HG03045 (cell line): ENCODE measurements around the gene HRNR.

ENCODE experiments used
- ATAC-seq: cut with Tn5 transposase; IDR thresholded peaks from one replicate; pipeline ENCODE4 v1.9.1; 2021; ENCODE audit warnings: mild to moderate bottlenecking, moderate library complexity; ENCODE audit not compliant: unreplicated experiment

HRNR gene

DNA sequence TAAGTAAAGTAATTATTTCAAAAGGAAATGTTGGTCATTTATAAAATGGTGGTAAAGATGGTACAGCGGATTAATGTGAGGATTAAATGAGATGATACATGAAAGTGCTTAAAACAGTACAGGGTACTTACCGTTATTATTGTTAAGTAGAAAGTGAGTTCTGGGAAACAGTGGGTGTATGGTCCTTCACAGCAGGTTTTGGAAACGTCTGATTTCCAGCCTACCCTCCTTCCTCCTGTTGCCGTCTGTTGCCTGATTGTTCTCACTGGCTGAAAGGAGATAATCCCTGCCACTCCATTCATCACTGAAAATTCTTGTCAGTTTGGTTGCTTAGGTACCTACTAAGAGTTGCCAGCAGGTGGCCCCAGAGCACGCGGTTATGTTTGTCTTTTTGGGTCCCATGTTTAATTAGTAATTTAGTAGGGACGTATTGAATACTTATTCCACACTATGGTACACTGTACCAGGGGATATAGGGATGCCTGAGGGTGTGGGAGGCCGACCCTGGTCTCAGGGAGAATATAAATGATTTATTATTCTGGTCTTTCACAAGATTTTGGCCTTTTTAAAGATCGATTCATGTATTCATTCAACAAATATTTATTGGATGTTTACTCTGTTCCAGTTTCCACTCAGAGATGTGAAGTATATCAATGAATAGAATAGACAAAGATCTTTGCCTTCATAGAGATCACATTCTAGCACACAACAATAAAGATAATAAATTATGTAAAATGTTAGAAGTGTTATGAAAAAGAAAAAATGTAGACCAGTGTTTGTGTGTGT lies 34.1 kb downstream of the HRNR start:
- ATAC-seq, result no peak

DNA sequence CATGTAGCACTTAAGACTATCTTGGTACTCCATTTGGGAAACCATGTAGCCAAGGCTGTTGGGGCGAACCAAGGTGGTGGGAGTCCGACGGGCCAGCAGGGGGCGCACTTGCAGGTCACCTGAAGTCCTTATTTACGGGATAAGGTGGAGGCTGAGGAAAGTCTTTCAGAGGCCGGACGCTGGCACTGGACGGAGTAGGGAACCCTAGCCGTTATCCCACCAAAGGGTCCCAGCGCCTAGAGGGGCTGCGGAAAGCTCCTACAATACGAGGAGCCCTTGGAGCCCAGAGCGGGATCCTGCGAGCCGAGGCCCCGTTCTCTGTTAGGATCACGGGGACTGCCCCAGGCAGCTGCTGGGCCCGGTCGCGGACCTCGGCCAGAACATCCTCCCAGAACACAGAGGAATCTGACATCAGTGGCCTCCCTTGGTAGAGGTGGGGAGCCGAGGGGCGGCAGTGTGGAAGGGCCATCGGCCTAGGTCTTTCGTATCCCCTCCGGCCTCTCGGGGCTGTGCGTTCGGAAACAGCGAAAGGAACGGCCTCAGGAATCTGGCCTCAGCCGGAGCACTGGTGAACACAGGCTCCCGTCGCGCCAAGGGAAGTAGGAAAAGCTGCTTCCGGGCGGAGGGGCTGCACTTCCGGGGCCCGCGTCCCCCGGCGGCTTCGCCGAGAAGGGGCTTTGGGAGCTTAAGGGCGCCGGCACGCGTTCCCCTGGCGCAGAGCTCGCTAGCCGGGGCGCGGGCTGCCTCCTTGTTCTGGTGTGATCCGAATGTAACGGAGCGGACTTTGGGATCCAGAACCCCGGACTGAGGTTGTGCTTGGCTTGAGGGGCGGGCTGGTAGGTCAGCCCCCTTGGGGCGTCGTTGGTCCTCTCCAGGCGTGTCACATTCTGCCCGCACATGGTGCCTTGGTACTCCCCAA lies 35.1 kb downstream of the HRNR start:
- peak; percentile 54 for ATAC-seq

- ATAC-seq, result no peak
Observed at GRCh38 chr1:152186556-152187285, 37.3 kb downstream of the HRNR start.

DNA sequence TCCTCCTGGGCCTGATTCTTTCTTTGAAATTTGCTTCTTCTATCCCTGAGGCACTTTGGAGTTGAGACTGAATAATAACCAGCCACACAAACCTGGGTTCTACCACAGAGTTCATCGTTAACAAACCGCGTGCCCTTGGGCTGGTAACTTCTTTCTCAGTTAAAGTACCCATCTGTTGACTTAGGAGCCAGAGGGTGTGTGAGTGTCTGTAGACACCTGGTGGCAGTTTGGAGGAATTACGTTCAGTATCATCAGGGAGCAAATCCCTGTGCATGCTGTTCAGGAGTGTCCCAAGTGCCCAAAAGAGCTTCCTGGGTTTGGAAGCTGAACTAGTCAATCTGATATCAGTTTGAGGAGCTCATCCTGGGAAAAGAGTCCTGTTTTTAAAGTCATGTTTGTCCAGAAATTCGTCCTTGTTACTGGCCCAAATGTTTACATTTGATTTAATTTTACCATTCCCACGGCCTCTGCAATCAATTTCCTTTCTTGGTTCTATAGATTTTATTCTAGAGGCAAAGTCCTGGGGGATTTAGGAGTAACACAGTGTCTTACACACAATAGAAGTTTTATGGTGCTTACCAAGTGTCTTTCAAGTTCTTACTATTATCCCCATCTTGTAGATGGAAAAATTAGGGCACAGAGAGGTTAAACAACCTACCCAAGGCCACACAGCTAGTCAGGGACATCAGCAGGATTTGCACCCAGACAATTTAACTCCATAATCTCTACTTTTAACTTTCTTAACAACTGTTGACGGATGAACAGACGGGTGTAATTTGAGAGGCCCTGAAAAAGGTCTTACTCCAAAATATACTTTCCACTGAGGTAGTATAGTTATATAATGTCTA lies 38.2 kb downstream of the HRNR start:
- ATAC-seq, result no peak

GRCh38 chr1:152182944-152183361 lies 41.0 kb downstream of the HRNR start:
- no peak for ATAC-seq

- no peak for ATAC-seq
Observed at GRCh38 chr1:152182431-152182830, 41.6 kb downstream of the HRNR start.

GRCh38 chr1:152179566-152179965 lies 44.4 kb downstream of the HRNR start:
- ATAC-seq, result no peak

GRCh38 chr1:152170287-152170905 lies 53.6 kb downstream of the HRNR start:
- no peak for ATAC-seq

DNA sequence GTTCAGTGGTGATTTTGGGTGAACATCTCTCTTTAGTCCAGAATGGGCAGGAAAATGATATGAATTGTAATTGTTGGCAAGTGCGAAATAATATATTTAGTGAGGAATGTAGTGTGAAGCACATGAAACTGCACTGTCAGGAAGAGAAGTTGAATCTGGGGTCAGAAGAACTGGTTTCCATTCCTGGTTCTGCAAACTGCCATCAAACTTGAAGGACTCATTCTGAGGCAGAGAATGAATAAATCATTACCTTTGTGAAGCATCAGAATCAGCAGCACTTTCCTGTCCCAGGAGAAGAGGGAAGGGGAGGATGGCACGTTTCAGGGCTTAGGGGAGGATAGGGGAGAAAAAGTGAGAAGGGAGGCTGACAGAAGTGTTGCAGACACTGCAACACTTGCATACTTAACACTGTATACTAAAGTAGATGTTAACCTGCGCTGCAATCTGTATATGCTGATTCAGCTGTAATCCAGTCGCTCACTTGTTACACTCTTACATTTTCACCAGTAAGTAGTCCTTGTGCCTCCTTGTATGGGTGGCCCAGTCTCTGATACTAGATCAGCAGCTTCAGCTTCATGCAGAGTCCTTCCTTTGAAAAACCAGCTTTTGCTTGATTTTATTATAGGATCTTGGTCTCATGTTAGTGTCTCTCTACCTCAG lies 54.5 kb downstream of the HRNR start:
- ATAC-seq, result no peak

DNA sequence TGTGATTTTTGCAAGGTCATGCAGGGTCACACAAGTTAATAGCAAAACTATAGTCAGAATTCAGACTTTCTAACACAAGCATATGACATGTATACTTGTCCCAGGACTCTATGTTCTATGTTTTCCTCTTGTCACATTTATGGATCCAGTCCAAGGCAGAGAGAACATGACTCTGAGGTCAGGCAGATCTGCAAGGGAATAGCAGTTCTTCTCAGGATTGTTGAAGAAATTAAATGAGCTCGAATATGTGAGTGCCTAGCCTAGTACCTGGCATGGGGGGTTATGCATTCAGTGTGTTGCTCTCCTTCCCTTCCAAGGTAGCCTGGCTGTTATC lies 55.5 kb downstream of the HRNR start:
- no peak for ATAC-seq

DNA sequence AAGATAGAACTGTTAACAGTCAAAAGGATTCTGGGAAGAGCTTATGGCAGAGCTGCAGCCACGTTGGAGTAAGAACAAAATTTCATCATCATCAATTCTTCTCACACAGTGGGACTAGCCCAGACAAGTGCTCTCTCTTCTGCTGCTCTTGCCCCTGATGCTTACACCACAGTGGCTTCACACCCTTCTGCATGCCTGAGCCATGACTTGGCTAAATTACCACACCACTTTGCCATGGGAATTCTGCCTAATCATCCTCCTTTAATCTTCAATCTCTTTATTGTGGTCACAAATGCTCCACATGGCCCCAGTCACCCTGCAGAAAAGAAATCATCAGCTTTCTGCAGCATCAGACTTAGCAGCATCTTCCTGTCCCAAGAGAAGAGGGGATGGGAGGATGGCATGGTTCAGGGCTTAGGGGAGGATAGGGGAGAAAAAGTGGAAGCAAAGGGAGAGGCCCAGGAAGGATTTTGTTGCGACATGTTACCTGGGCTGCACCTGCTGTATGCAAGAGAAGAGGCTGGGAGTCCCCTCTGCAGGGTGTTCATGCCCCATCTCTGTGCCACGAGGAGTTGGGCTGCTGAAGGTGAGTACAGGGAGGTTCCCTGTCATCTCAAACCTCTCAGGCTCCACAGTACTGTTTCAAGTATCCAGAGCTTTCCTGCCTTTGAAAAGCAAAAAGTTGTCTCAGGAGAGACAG lies 56.0 kb downstream of the HRNR start:
- ATAC-seq, result no peak

DNA sequence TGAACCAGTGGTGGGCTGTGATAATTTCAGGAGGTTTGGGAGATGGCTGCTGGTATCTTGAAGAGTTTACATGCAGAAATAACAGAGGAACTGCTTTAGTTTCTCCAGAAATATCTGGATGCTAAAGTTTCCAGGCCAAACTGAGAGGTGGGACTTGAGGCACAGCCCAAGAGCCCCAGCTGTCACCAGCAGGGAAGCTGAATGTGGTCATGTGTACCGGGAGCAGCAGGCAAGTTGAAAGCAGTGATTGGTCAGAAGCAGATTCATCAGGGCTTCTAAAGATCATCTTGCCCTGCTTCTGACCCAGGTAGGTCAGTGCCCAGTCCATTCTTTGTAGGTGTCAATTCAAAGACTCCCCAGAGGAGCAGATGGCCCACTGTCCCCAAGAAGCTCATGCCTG lies 57.0 kb downstream of the HRNR start:
- ATAC-seq, result no peak

DNA sequence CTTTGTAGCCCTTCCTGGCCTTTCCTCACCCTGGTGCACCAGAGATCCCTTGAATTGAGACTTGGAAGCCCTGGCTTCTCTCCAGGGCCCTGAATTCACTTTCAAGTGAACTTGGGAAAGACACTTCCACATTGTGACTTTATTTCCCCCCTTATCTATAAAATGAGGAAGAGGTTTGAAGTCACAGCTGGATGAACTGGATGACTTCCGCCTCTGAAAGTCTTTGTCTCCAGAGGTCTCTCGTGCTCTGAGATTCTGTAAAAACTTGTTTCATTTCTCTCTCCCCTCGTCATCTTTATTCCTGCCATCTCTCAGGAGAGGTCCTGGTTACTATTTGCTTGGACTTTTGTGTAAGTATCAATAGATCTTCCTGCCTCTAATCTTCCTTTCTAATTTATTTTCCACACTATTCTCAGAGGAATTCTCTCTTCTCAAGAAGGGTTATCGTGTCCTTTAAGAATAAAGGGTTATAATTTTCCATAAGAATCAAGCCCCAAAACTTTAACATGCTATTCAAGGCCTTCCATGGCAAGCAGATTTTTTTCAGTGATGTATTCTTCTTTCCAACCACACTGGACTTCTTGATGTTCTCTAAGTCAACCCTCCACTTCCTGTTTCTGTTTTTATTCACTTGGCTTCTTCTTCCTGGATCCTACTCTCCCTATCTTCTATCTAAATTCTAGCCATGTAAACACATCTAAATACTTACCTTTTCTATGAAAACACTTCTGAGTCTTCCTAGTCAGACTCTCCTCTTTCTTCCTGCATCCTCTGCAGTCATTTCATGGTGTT lies 58.5 kb downstream of the HRNR start:
- no peak for ATAC-seq

DNA sequence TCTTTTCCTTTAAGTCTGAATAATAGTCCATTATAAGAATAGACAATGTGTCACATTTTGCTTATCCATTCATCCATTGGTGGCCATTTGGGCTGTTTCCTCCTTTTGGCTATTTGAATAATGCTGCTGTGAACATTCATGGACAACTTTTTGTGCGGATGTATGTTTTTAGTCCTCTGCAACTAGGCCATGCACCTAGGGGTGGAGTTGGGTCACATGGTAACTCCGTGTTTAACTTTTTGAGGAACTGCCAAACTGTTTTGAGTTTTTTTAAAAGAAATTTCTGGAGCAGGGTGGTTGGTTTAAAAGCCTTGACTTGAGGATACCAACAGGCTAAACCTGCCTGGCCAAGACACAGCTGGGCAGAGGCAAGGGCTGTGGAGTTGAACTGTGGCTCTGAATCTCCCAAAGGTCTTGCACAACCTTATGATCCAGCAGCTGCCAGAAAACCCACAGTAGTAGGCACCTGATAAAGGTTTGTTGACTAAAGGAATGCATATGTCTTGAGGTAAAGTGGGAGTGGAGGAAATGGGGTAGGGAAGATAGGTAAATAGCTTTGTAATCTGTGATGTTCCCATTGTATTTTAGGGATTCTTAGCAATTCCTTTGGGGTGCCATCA lies 59.4 kb downstream of the HRNR start:
- ATAC-seq, result no peak

- no peak for ATAC-seq
Observed at GRCh38 chr1:152162792-152163463, 61.1 kb downstream of the HRNR start.
